GM12864 (cell line): ENCODE results near the gene CDH1.

Experiments
- DNase-seq: peaks from one replicate; pipeline ENCODE4 v3.0.0-alpha.2; 2011; ENCODE audit warnings: low read depth
- H3K4me3 ChIP-seq: 2 replicates; pipeline ENCODE4 v1.5.1; 2011; ENCODE audit warnings: mild to moderate bottlenecking, low read depth, low read length, control low read depth
- CTCF ChIP-seq: IDR thresholded peaks from 2 replicates; pipeline ENCODE4 v1.5.1; 2011; ENCODE audit warnings: low read depth, mild to moderate bottlenecking, moderate library complexity, low read length, control low read depth, inconsistent platforms; ENCODE audit errors: missing control alignments

The CDH1 gene

DNA sequence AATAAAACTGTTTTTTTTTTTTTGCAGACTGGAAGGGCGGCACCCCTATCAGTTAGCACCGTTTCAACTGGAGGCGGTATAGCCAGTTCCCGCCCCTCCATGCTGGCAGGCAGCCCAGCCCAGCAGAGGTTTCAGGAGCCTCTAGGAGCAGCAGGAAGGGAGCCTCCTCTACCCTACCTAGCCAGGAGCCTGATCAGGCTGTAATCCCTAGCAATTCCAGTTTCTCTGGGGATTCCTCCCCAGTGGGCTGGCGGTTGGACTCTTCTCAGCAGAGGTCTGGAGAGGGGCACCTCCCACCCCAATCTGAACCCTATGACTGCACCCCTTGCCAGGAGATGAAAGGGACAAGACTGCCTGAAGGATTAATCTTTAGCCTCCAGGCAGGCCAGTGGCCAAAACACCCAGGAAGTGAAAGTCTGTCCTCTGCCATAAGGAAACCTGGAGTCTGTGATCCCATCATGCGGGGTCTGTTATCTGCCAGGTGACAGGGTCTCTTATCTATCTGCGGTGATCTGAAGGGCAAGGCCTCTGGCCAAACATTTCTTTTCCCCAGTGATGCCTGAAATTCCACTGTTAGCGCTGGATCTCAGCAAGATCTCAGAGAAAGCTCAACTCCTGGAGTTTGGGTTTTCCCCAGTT lies 4.9 kb upstream of the CDH1 start:
- no peak for TF ChIP-seq CTCF
- H3K4me3 ChIP-seq, result no peak overlapping the region
- no peak for DNase-seq

GRCh38 chr16:68732741-68733399 lies 4.2 kb upstream of the CDH1 start:
- DNase-seq, result no peak
- TF ChIP-seq CTCF, result no peak
- no peak overlapping the region for H3K4me3 ChIP-seq

DNA sequence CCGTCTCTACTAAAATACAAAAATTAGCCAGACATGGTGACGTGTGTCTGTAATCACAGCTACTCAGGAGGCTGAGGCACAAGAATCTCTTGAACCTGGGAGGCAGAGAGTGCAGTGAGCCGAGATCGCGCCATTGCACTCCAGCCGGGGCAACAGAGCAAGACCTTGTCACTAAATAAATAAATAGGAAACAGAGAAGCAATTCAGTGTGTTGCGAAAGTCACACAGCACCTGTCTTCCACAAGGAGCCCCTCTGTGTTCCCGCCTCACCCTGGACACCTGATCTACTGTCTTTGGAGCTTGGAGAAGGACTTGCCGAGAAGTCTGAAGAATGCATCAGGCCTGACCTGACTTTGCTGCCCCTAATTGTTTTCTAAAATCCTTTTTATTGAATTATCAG lies 3.5 kb upstream of the CDH1 start:
- no peak overlapping the region for H3K4me3 ChIP-seq
- TF ChIP-seq CTCF, result no peak
- DNase-seq, result no peak

DNA sequence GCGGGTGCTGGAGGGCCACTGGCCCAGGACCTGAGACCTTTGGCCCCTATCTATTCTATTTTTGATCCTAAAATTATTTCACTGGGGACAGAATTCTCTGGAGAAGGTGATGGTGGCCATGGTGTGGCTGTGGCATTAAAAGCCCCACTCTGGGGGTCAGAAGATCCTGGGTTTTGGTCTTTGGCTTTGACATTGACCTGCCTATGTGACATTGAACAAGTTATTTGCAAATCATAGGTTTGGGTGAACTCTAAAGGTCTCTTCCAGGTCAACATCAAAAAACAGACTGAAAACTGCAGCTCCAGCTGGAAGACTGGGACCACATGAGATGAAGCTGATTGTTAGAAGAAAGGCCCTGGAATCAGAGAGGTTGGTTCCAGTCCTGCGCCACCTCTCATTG lies 2.3 kb upstream of the CDH1 start:
- no peak for DNase-seq
- no peak overlapping the region for H3K4me3 ChIP-seq
- TF ChIP-seq CTCF, result no peak

DNA sequence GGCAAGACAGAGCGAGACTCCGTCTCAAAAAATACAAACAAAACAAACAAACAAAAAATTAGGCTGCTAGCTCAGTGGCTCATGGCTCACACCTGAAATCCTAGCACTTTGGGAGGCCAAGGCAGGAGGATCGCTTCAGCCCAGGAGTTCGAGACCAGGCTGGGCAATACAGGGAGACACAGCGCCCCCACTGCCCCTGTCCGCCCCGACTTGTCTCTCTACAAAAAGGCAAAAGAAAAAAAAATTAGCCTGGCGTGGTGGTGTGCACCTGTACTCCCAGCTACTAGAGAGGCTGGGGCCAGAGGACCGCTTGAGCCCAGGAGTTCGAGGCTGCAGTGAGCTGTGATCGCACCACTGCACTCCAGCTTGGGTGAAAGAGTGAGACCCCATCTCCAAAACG lies 531 bp upstream of the CDH1 start:
- no peak for DNase-seq
- TF ChIP-seq CTCF, result no peak
- no peak overlapping the region for H3K4me3 ChIP-seq

- no peak for DNase-seq
- no peak for TF ChIP-seq CTCF
- no peak overlapping the region for H3K4me3 ChIP-seq
Measured at GRCh38 chr16:68737730-68738629, 888 bp downstream of the CDH1 start.
